GM12892 (cell line): ENCODE data around the gene CLEC17A.

Experiments used
- DNase-seq: peaks from one replicate; pipeline ENCODE4 v3.0.0; 2011; ENCODE audit not compliant: insufficient read length
- FAIRE-seq: peaks from 2 replicates; lab custom pipeline; 2011; peaks lifted over from hg19 to GRCh38; lab: Jason Lieb, UNC
- POLR2A ChIP-seq: IDR thresholded peaks from 2 replicates; pipeline ENCODE4 v1.6.1; 2011; ENCODE audit warnings: low read depth, low read length, control low read depth
- POLR2AphosphoS5 ChIP-seq: IDR thresholded peaks from 2 replicates; pipeline ENCODE4 v1.6.1; 2011; ENCODE audit warnings: low read depth, low read length, control low read depth
- TAF1 ChIP-seq: IDR thresholded peaks from 2 replicates; pipeline ENCODE4 v1.6.1; 2011; ENCODE audit warnings: low read depth, mild to moderate bottlenecking, control low read depth, low read length, borderline replicate concordance

Gene CLEC17A

GRCh38 chr19:14648506-14648905 lies 65.6 kb downstream of the CLEC17A start:
- FAIRE-seq (no peak), DNase-seq (no peak)
- TF ChIP-seq POLR2A = no peak
- TF ChIP-seq POLR2AphosphoS5 = no peak

- FAIRE-seq = no peak
- TF ChIP-seq POLR2AphosphoS5 (no peak), POLR2A (no peak), TAF1 (no peak)
- DNase-seq = no peak
These were observed 66.1 kb downstream of the CLEC17A start for GRCh38 chr19:14649020-14649419.

DNA sequence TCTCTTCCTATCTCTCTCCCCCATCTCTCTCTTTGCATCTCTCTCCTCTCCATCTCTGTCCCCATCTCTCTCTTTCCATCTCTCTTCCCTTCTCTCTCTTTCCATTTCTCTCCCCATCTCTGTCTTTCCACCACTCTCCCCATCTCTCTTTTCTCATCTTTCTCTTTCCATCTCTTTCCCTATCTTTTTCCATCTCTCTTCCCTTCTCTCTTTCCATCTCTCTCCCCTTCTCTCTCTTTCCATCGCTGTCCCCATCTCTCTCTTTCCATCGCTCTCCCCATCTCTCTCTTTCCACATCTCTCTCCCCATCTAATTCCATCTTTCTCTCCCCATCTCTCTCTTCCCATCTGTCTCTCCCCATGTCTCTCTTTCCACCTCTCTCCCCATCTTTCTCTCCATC lies 67.3 kb downstream of the CLEC17A start:
- TF ChIP-seq POLR2A (no peak), TAF1 (no peak), POLR2AphosphoS5 (no peak)
- FAIRE-seq = no peak
- no peak for DNase-seq

DNA sequence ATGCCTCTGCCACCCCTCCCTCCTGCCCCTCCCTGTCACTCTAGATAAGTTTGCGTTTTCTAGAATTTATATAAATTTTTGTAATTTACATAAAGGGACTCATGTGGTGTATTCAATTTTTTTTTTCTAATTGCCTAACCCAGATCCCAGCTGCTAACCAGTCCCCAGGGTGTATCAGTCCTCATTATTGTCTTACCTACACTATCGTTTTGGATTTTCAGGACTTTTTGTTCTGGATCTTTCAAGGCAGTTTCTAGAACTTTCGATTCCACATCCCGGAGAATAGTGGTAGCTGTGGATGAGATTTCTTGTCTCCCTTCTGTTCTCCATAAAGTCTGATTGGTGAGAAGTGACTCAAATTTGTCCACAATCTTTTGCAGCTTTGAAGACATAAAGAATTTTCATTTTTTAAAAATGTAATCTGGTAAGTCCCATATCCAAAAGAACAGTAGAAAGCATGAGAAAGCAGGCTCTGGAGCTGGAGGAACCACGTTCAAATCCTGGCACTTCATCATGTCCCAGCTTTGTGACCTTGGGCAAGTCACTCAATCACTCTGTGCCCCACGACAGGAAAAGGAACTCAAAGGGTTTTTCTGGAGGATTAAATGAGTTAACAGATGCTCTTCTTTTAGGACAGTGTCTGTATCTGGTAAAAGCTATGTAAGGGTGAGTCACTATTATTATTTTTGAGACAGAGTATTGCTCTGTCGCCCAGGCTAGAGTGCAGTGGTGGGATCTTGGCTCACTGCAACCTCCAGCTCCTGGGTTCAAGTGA lies 72.1 kb downstream of the CLEC17A start:
- no peak for TF ChIP-seq TAF1
- TF ChIP-seq POLR2A = no peak
- TF ChIP-seq POLR2AphosphoS5 = no peak
- DNase-seq (no peak), FAIRE-seq (no peak)

- TF ChIP-seq POLR2AphosphoS5 = no peak
- TF ChIP-seq TAF1 = no peak
- no peak for TF ChIP-seq POLR2A
- no peak for FAIRE-seq
- DNase-seq = no peak
These were observed 72.8 kb downstream of the CLEC17A start for GRCh38 chr19:14655726-14656125.

GRCh38 chr19:14659874-14660489 lies 77.1 kb downstream of the CLEC17A start:
- no peak for TF ChIP-seq TAF1
- TF ChIP-seq POLR2A = no peak
- TF ChIP-seq POLR2AphosphoS5 = no peak
- no peak for FAIRE-seq

DNA sequence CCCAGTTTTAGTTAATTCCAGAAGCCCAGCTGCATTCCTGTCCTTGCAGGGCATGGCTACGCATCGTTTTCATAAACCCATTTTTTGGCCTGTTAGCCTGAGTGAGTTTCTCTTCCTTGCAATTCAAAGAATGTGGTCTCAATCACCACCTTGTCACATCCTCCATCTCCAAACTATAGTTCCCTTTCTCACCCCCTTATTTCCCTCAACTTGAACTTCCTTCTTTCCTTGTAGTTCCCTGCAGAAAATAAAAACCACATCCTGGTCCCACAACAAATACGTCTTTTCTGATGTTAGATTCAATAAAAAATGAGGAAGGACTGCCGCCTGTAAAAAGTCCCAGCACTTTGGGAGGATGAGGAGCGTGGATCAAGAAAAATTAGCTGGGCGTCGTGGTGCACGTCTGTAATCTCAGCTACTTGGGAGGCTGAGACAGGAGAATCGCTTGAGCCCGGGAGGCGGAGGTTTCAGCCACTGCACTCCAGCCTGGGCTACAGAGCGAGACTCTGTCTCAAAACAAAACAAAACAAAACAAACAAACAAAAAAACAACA lies 78.6 kb downstream of the CLEC17A start:
- DNase-seq (no peak), FAIRE-seq (no peak)
- TF ChIP-seq TAF1 = no peak
- TF ChIP-seq POLR2A = no peak
- no peak for TF ChIP-seq POLR2AphosphoS5

More at GRCh38 chr19:14659874-14660489, 77.1 kb downstream of the CLEC17A start:
- DNase-seq = no peak
